Measurements from ENCODE around the gene ALKBH8.

The ALKBH8 gene

GRCh38 chr11:107549954-107550285, 15.6 kb downstream of the ALKBH8 start:
- no peak overlapping the region for H3K9ac ChIP-seq (ENCODE audit: low read length)
- H3K4me2 ChIP-seq (ENCODE audit: low read length): no peak overlapping the region
- H2AFZ ChIP-seq (ENCODE audit: low read depth, low read length): no peak overlapping the region
- H3K27me3 ChIP-seq (ENCODE audit: low read depth, low read length): no peaks in the 10 kb centered on the region
- TF ChIP-seq EZH2phosphoT487 (IDR thresholded peaks at IDR 0.05; ENCODE audit: low read depth) (no peak), CTCF (IDR thresholded peaks at IDR 0.05; ENCODE audit: low read depth, low read length) (no peak)
- no peaks in the 10 kb centered on the region for H4K20me1 ChIP-seq (ENCODE audit: insufficient read depth, low read length)
- H3K9me3 ChIP-seq (ENCODE audit: insufficient read depth, low read length): no peaks in the 10 kb centered on the region
- H3K4me1 ChIP-seq (ENCODE audit: low read length): no peaks in the 10 kb centered on the region
- no peak overlapping the region for H3K4me3 ChIP-seq (ENCODE audit: low read length)
- H3K27ac ChIP-seq (ENCODE audit: low read length): no peak overlapping the region
- H3K79me2 ChIP-seq (ENCODE audit: low read length): no peaks in the 10 kb centered on the region
- no peaks in the 10 kb centered on the region for H3K36me3 ChIP-seq (replicated peaks; ENCODE audit: low read depth, low read length)

GRCh38 chr11:107549253-107549953, 16.1 kb downstream of the ALKBH8 start:
- Histone ChIP-seq H3K27ac (ENCODE audit: low read length) (no peak overlapping the region), H3K9me3 (ENCODE audit: insufficient read depth, low read length) (no peaks in the 10 kb centered on the region), H2AFZ (ENCODE audit: low read depth, low read length) (no peak overlapping the region), H3K9ac (ENCODE audit: low read length) (no peak overlapping the region), H4K20me1 (ENCODE audit: insufficient read depth, low read length) (no peaks in the 10 kb centered on the region), H3K4me1 (ENCODE audit: low read length) (no peaks in the 10 kb centered on the region), H3K79me2 (ENCODE audit: low read length) (no peaks in the 10 kb centered on the region), H3K36me3 (replicated peaks; ENCODE audit: low read depth, low read length) (no peaks in the 10 kb centered on the region), H3K27me3 (ENCODE audit: low read depth, low read length) (no peaks in the 10 kb centered on the region), H3K4me2 (ENCODE audit: low read length) (no peak overlapping the region), H3K4me3 (ENCODE audit: low read length) (no peak overlapping the region)
- TF ChIP-seq CTCF (IDR thresholded peaks at IDR 0.05; ENCODE audit: low read depth, low read length): peak; percentile 66
- no peak for TF ChIP-seq EZH2phosphoT487 (IDR thresholded peaks at IDR 0.05; ENCODE audit: low read depth)

- no peak overlapping the region for H2AFZ ChIP-seq (ENCODE audit: low read depth, low read length)
- H3K4me1 ChIP-seq (ENCODE audit: low read length): no peaks in the 10 kb centered on the region
- H3K4me3 ChIP-seq (ENCODE audit: low read length): no peak overlapping the region
- no peaks in the 10 kb centered on the region for H3K79me2 ChIP-seq (ENCODE audit: low read length)
- no peak overlapping the region for H3K9ac ChIP-seq (ENCODE audit: low read length)
- H3K27me3 ChIP-seq (ENCODE audit: low read depth, low read length): no peaks in the 10 kb centered on the region
- H4K20me1 ChIP-seq (ENCODE audit: insufficient read depth, low read length): no peaks in the 10 kb centered on the region
- H3K9me3 ChIP-seq (ENCODE audit: insufficient read depth, low read length): no peaks in the 10 kb centered on the region
- no peak overlapping the region for H3K4me2 ChIP-seq (ENCODE audit: low read length)
- no peaks in the 10 kb centered on the region for H3K36me3 ChIP-seq (replicated peaks; ENCODE audit: low read depth, low read length)
- TF ChIP-seq CTCF (IDR thresholded peaks at IDR 0.05; ENCODE audit: low read depth, low read length) (no peak), EZH2phosphoT487 (IDR thresholded peaks at IDR 0.05; ENCODE audit: low read depth) (no peak)
- H3K27ac ChIP-seq (ENCODE audit: low read length): no peak overlapping the region
Observed at GRCh38 chr11:107547961-107548360, 17.6 kb downstream of the ALKBH8 start.

- no peak overlapping the region for H3K9ac ChIP-seq (ENCODE audit: low read length)
Observed at GRCh38 chr11:107545101-107545514, 20.4 kb downstream of the ALKBH8 start.

More at GRCh38 chr11:107545101-107545514, 20.4 kb downstream of the ALKBH8 start:
- Histone ChIP-seq H2AFZ (ENCODE audit: low read depth, low read length) (no peak overlapping the region), H3K27ac (ENCODE audit: low read length) (no peak overlapping the region), H3K9me3 (ENCODE audit: insufficient read depth, low read length) (no peaks in the 10 kb centered on the region), H3K79me2 (ENCODE audit: low read length) (no peaks in the 10 kb centered on the region), H3K4me3 (ENCODE audit: low read length) (no peak overlapping the region), H3K4me1 (ENCODE audit: low read length) (no peaks in the 10 kb centered on the region), H3K4me2 (ENCODE audit: low read length) (no peak overlapping the region), H4K20me1 (ENCODE audit: insufficient read depth, low read length) (no peaks in the 10 kb centered on the region), H3K27me3 (ENCODE audit: low read depth, low read length) (no peaks in the 10 kb centered on the region), H3K36me3 (replicated peaks; ENCODE audit: low read depth, low read length) (no peaks in the 10 kb centered on the region)
- TF ChIP-seq CTCF (IDR thresholded peaks at IDR 0.05; ENCODE audit: low read depth, low read length) (no peak), EZH2phosphoT487 (IDR thresholded peaks at IDR 0.05; ENCODE audit: low read depth) (no peak)

All from OCI-LY3 (cell line).